ENCODE data around the gene DLG4.

GRCh38 chr17:7222972-7223292 lies 3.3 kb upstream of the DLG4 start:
- TF ChIP-seq CTCF (IDR thresholded peaks at IDR 0.05) (no peak), POLR2A (IDR thresholded peaks at IDR 0.05) (no peak)

Data from Peyer's patch (tissue), 4 donors.